Astrocyte (in vitro differentiated cells and primary cell): Measurements from ENCODE around the gene CCDC74A.

ENCODE experiments used
- EZH2 ChIP-seq: IDR thresholded peaks from 2 replicates; pipeline ENCODE4 v1.6.1; 2012; ENCODE audit warnings: mild to moderate bottlenecking, low read length, inconsistent platforms; ENCODE audit not compliant: insufficient read depth
- TF ChIP-seq, protein P1 (sequence below): IDR thresholded peaks from 2 replicates; pipeline ENCODE4 v1.5.1; 2011; ENCODE audit warnings: low read depth, mild to moderate bottlenecking, inconsistent platforms, low read length, moderate library complexity; ENCODE audit not compliant: insufficient read depth

DNA sequence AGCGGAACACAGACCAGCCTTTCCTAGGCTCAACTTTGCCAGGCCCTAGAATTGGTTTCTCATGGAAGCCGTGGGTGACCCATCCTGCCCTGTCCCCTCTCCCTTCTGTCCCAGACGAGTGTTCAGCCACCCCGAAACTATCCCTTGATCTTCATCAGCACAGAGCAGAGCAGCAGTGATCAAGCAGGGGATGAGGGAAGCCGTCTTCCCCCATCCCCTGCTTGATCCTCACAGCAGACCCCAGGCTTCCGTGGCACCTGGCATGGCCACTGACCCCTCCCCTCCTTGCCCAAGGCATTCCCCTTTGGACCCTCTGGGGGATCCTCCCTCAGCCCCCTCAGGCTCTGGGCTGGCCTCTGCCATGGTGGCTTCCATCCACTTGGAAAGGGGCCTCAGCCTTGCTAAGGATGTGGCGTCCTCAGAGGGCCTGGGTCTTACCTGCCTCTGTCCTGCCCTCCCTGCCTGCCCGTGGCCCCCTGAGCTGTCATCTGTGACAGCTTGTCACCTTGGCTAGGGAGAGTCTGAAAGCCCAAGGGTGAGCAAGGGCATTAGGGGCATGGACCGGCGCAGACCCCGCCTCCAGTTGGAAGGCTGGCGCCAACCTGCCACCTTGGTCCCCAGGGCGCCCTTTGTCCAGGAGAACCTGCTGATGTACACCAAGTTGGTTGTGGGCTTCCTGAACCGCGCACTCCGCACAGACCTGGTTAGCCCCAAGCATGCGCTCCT lies 10.4 kb upstream of the CCDC74A start:
- TF ChIP-seq EZH2, result no peak
- TF ChIP-seq, protein P1, sequence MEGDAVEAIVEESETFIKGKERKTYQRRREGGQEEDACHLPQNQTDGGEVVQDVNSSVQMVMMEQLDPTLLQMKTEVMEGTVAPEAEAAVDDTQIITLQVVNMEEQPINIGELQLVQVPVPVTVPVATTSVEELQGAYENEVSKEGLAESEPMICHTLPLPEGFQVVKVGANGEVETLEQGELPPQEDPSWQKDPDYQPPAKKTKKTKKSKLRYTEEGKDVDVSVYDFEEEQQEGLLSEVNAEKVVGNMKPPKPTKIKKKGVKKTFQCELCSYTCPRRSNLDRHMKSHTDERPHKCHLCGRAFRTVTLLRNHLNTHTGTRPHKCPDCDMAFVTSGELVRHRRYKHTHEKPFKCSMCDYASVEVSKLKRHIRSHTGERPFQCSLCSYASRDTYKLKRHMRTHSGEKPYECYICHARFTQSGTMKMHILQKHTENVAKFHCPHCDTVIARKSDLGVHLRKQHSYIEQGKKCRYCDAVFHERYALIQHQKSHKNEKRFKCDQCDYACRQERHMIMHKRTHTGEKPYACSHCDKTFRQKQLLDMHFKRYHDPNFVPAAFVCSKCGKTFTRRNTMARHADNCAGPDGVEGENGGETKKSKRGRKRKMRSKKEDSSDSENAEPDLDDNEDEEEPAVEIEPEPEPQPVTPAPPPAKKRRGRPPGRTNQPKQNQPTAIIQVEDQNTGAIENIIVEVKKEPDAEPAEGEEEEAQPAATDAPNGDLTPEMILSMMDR, result no peak
